Astrocyte of the hippocampus (primary cell): Measurements from ENCODE around the gene HSPH1.
"Not testable (repeated sequence)": the region's sequence is repeated elsewhere in the genome, so short reads cannot be mapped to it uniquely, and the experiment has no call there.

Source experiments
- DNase-seq: peaks from one replicate; pipeline ENCODE4 v3.0.0; 2011; ENCODE audit warnings: low read depth, low spot score

The HSPH1 gene

DNA sequence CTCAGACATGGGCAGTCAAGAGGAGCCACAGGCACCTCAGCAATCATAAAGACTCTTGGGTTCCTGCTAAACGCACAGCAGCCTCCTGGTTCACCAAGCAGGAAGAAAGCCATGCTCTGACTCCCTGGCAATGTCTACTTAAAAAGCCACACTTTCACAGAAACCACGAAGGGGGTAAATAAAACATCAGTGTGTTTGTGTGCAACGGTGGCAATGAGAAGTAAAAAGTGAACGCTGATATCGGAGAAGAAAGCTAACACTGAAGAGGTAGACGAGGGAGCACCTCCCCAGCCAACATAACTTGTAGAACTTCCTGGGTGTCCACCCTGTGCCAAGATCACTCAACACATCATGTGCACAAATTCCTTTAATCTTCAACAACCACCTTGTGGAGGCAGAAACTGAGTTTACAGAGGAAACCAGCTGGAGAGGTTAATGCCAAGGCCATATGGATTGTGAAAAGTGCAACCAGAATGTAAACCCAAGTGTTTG, 30.2 kb downstream of the HSPH1 start:
- DNase-seq, result peak; percentile 2

- no peak for DNase-seq
Observed at GRCh38 chr13:31129419-31129818, 32.3 kb downstream of the HSPH1 start.

- no peak for DNase-seq
Observed at GRCh38 chr13:31124204-31124603, 37.5 kb downstream of the HSPH1 start.

DNA sequence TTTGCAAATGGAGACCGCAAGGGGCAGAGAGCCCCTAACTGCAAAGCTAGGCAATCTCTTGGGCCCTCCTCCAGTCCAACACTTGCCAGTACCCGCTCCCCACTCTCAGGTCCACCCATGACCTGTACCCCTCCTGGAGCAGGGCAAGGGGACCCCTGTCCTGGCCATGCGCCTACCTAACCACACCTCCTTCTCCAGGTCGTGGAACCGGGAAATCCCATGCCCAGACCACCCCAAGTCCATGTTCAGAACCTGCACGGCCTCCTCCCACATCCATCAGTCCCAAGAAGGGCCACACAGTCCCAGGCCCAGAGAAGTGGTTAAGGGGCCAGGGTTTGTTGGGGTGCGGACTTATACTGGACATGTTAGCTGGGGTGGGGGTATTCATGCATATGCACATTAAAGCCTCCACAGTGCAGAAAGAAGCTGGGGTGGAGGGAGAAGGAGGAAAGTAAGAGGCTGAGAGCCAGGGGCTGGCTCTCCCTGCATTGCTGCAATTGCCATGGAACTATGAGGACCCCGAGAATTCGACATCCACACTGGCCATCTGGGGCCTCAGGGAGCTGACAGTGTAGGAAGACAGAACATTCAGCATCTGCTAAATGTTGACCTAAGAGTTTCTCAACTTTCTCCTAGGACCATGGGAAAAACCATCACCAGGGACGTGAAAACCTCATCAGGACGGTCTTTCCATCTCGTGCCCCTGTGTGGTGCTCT, 39.0 kb downstream of the HSPH1 start:
- no peak for DNase-seq

GRCh38 chr13:31122143-31122542, 39.6 kb downstream of the HSPH1 start:
- no peak for DNase-seq

GRCh38 chr13:31121379-31122140, 40.1 kb downstream of the HSPH1 start:
- DNase-seq, result no peak

GRCh38 chr13:31119966-31120700, 41.6 kb downstream of the HSPH1 start:
- no peak for DNase-seq

DNA sequence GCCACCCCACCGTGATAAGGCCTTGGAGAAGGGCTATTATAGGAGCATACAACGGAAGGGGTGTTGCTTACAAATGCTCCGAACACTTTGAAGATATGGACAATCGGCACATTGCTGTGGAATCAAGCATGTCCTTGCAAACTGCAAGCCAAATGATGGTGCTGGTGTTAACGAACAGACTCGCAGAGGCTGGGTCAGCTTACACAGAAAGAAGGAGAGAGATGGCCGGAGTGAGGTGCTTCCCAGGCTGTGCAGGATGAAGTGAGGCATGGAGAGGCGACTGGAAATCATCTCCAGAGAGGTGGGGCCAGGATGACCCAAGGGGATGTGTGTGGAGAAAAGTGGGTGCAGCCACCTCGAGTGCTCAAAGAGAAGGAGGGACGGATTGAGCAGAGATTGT, 42.2 kb downstream of the HSPH1 start:
- DNase-seq, result no peak

GRCh38 chr13:31116224-31116623, 45.5 kb downstream of the HSPH1 start:
- no peak for DNase-seq

GRCh38 chr13:31115616-31116015, 46.1 kb downstream of the HSPH1 start:
- no peak for DNase-seq

DNA sequence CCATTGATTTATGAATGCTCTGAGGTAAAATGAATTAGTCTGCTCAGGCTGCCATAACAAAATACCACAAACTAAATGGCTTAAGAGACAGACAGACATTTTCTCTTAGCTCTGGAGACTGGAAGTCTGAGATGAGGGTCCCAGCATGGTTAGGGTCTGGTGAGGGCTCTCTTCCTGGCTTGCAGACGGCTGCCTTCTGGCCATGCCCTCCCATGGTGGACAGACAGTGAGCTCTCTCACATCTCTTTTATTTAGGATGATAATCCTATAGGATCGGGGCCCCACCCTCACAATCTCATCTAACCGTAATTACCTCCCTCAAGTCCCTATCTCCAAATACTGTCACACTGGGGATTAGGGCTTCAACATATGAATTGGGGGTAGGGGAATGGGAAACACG, 47.1 kb downstream of the HSPH1 start:
- DNase-seq, result no peak

DNA sequence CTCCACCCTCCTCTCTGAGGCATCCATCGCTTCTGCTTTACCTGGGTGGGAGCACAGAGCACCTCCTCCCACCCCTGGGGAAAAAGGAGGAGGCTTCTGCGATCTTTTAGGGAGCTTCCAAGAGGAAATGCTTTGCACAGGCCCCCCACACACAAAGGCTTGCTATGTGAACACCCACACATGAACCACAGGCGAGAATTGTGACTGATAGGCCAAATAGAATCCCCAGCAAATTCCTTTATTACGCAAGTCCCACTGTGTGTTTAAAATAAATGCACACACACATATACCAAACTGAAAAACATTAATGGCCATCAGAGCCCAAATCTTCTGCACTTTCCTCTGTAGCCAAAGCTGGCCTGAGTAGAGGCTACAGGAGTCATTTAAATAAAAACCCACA, 50.6 kb downstream of the HSPH1 start:
- DNase-seq, result no peak

GRCh38 chr13:31110617-31111016, 51.1 kb downstream of the HSPH1 start:
- no peak for DNase-seq

- no peak for DNase-seq
Observed at GRCh38 chr13:31110169-31110568, 51.5 kb downstream of the HSPH1 start.

DNA sequence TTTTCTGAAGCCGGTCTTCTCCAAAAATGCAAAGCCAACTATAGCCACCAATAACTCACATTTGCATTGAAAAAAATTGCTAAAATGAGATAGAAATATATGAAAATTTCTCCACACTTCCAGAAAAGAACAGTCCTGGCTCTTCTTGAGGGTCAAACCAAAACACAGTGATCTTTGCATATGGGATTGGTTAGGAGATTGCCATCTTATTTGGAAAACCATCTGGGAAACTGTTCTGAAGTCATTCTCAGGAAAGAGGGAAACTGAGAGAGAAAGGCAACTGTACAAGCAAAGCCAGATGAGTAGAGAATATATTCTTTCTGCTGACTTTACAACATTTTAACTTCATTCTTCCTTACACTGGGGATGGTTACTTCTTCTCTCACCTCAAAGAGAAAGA, 54.6 kb downstream of the HSPH1 start:
- no peak for DNase-seq

DNA sequence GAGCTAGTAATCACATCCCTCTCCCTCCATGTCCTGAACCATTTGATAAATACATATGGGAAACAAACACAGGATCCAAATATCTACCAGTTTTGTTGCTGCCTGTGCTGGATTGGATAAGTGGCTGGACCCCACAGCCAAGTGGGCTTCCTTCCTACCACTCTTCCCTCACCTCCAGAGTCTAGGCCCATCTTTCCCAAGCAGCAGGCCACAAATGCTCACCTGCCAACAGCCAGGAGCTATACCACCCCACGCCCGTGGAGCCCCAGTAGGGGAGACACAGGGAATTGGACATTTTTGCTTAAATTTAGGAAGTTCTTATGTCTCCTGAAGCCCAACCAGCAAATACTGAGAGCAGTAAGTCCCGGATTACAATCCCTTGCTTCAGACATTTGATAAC, 55.8 kb downstream of the HSPH1 start:
- no peak for DNase-seq

- DNase-seq, result peak; percentile 17
Observed at GRCh38 chr13:31105020-31105795, 56.5 kb downstream of the HSPH1 start.

- DNase-seq, result no peak
Observed at GRCh38 chr13:31102905-31103304, 58.8 kb downstream of the HSPH1 start.

- no peak for DNase-seq
Observed at GRCh38 chr13:31101472-31102170, 60.1 kb downstream of the HSPH1 start.

DNA sequence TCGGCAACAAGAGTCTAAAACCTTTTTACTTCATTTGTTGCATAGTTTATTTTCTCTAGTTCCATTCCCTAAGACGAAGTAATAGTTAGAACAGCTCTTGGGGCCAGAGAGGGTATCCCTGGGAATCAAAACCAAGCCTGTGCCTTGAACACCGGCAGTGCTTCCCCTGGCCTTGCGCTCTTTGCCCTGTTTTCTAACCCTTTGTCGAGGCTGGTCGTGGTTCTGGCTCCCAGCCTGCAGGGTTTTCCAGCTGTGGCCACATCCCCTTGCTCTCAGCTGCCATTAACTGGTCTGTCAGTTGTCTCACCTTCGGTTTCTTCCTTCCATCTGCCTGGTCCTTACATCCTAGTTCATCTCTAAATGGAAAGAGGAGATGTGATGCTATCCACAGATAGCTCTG, 61.0 kb downstream of the HSPH1 start:
- no peak for DNase-seq

GRCh38 chr13:31097911-31098434, 63.7 kb downstream of the HSPH1 start:
- not testable (repeated sequence) for DNase-seq
